ENCODE results near the gene KAT2A. TPM values are rescaled to one million over a fixed set of nuclear protein-coding genes. Genes with fewer than 3 reads are reported as not detected.
A peak's percentile ranks its signal among the peaks of the same experiment; 100 is the strongest.
"Not testable (repeated sequence)": the region's sequence is repeated elsewhere in the genome, so short reads cannot be mapped to it uniquely, and the experiment has no call there.

KAT2A gene
- 5.7 and 8.6 TPM in 2 replicates for total RNA-seq (2014; rRNA removed; shearing (Covaris generic))

GRCh38 chr17:42120770-42121769 lies at the start of gene KAT2A:
Gene KAT2A (minus strand): TSS chr17:42121367. CDS start chr17:42121304, 63 bp downstream.
- DNase-seq (ENCODE audit: low read depth): peak; percentile 83

- DNase-seq (ENCODE audit: low read depth): no peak
These were observed 48.2 kb upstream of the KAT2A start for GRCh38 chr17:42169351-42169750.

GRCh38 chr17:42167807-42168206 lies 46.6 kb upstream of the KAT2A start:
- no peak for DNase-seq (ENCODE audit: low read depth)

- DNase-seq (ENCODE audit: low read depth): no peak
These were observed 45.1 kb upstream of the KAT2A start for GRCh38 chr17:42166196-42166763.

GRCh38 chr17:42165751-42166150 lies 44.6 kb upstream of the KAT2A start:
- no peak for DNase-seq (ENCODE audit: low read depth)

GRCh38 chr17:42163696-42164407 lies 42.7 kb upstream of the KAT2A start:
- no peak for DNase-seq (ENCODE audit: low read depth)

- no peak for DNase-seq (ENCODE audit: low read depth)
These were observed 41.9 kb upstream of the KAT2A start for GRCh38 chr17:42163113-42163512.

GRCh38 chr17:42160531-42160910 lies 39.4 kb upstream of the KAT2A start:
- no peak for DNase-seq (ENCODE audit: low read depth)

GRCh38 chr17:42159796-42160530 lies 38.8 kb upstream of the KAT2A start:
- no peak for DNase-seq (ENCODE audit: low read depth)

- DNase-seq (ENCODE audit: low read depth): no peak
These were observed 34.5 kb upstream of the KAT2A start for GRCh38 chr17:42155614-42156045.

GRCh38 chr17:42153919-42154742 lies 33.0 kb upstream of the KAT2A start:
- DNase-seq (ENCODE audit: low read depth): peak; percentile 35

GRCh38 chr17:42146911-42147607 lies 25.9 kb upstream of the KAT2A start:
- DNase-seq (ENCODE audit: low read depth): no peak

GRCh38 chr17:42143138-42143537 lies 22.0 kb upstream of the KAT2A start:
- DNase-seq (ENCODE audit: low read depth): peak; percentile 29

GRCh38 chr17:42142371-42142896 lies 21.3 kb upstream of the KAT2A start:
- DNase-seq (ENCODE audit: low read depth): peak; percentile 72

GRCh38 chr17:42141382-42141781 lies 20.2 kb upstream of the KAT2A start:
- no peak for DNase-seq (ENCODE audit: low read depth)

- not testable (repeated sequence) for DNase-seq (ENCODE audit: low read depth)
These were observed 19.5 kb upstream of the KAT2A start for GRCh38 chr17:42140690-42141089.

GRCh38 chr17:42138749-42139492 lies 17.8 kb upstream of the KAT2A start:
- no peak for DNase-seq (ENCODE audit: low read depth)

- no peak for DNase-seq (ENCODE audit: low read depth)
These were observed 15.5 kb upstream of the KAT2A start for GRCh38 chr17:42136654-42137051.

Measured in M059J (cell line).